ENCODE data around the gene DRG1. TPM values are rescaled to one million over a fixed set of nuclear protein-coding genes. Genes with fewer than 3 reads are reported as not detected.

Gene DRG1
- total RNA-seq, 4 donors from 2014 or later, result 4.6 to 39.2 (median 26.3) TPM

DNA sequence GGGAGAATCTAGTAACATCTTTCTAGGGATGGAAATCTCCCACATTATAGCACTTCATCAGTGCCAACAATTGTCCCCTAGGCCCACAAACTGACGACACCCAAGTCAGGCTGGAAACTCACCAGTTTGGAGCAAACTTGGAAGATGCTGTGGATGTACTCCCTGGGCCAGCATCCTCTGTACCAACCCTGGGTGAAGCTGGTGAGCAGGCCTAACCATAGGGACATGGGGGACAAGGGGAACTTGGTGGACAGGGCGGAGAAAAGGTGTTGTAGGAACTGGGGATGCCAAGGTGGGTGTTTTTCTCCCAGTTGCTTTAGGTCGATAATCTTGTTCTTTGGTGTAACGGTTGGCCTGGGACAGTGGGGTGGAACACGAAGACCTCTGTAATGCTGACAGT is 42.2 kb downstream of the DRG1 start:
- H3K9me3 ChIP-seq, result no peaks in the 10 kb centered on the region
- H3K4me3 ChIP-seq, result no peak overlapping the region
- H3K4me1 ChIP-seq, result no peaks in the 10 kb centered on the region
- TF ChIP-seq, protein P1, sequence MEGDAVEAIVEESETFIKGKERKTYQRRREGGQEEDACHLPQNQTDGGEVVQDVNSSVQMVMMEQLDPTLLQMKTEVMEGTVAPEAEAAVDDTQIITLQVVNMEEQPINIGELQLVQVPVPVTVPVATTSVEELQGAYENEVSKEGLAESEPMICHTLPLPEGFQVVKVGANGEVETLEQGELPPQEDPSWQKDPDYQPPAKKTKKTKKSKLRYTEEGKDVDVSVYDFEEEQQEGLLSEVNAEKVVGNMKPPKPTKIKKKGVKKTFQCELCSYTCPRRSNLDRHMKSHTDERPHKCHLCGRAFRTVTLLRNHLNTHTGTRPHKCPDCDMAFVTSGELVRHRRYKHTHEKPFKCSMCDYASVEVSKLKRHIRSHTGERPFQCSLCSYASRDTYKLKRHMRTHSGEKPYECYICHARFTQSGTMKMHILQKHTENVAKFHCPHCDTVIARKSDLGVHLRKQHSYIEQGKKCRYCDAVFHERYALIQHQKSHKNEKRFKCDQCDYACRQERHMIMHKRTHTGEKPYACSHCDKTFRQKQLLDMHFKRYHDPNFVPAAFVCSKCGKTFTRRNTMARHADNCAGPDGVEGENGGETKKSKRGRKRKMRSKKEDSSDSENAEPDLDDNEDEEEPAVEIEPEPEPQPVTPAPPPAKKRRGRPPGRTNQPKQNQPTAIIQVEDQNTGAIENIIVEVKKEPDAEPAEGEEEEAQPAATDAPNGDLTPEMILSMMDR (IDR thresholded peaks at IDR 0.05), result no peak
- TF ChIP-seq EP300 (IDR thresholded peaks at IDR 0.05; ENCODE audit: low read depth) (no peak), POLR2A (IDR thresholded peaks at IDR 0.05) (no peak), POLR2AphosphoS5 (IDR thresholded peaks at IDR 0.05) (no peak)
- WGBS, 2 donors (ENCODE audit: low coverage in 1 of 2), result 81 to 85% methylated on average over 5 of the region's 5 CpGs
- intact Hi-C loops (cut with DNase I; ENCODE audit: low total_unique reads), result no loop called here
- no peak for DNase-seq
- no peaks in the 10 kb centered on the region for H3K27me3 ChIP-seq
- H3K36me3 ChIP-seq, result peaks cover 0 to 65% (median 20%) of the 10 kb centered on the region in 4 donors
- in situ Hi-C loops (cut with MboI; ENCODE audit: low pct_ligation_motif_present in 1 of 4, low pct_unique_long_range_greater_than_20kb in 1 of 4, low sequenced_read_pairs in 3 of 4), result loop anchor here in 1 of 4 donors (25.0 kb wide), 1 partner anchor 104 kb away; the partner anchor contains the start of gene PATZ1
- H3K27ac ChIP-seq, result no peak overlapping the region

DNA sequence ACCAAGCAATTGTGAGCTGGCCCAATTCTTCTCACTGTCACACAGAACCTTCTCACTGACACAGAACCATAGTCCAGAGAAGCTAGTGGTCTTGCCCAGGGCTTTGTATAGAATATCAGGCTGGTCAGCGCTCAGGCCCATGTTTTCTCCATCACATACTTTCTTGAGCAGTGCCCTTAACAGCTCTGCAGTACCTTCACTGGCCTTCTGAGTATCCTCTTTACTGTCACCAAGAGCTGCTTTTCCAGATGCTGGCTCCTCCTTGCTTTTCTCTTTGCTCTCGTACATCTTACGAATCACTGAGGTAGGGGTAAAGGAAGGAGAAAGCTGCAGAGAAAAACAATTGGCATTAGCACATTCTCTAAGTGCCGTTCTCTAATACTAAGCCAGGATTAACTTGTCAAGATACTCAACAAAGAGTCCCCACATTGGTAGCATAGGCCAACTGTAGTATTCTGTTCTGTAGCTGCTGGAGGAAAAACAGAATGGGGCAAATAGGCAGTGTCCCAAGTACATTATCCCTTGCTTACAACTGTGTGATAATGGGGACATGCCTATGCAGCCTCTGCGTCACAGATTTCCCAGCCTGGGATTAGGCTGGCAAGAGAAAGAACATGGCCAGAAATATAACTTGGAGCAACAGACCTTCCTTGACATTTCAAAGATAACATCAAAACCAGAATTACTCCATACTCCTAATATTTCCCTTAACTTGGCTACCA is 43.5 kb downstream of the DRG1 start:
- 93 to 99% methylated on average over 4 to 5 of the region's 5 CpGs for WGBS, 2 donors (ENCODE audit: low coverage in 1 of 2)
- DNase-seq, result no peak
- H3K36me3 ChIP-seq, result peaks cover 0 to 61% (median 20%) of the 10 kb centered on the region in 4 donors

GRCh38 chr22:31443516-31443915 is 44.1 kb downstream of the DRG1 start:
- no peak overlapping the region for H3K27ac ChIP-seq
- H3K4me1 ChIP-seq, result no peaks in the 10 kb centered on the region
- H3K27me3 ChIP-seq, result no peaks in the 10 kb centered on the region
- H3K36me3 ChIP-seq, result peaks cover 0 to 56% (median 20%) of the 10 kb centered on the region in 4 donors
- H3K4me3 ChIP-seq, result no peak overlapping the region
- WGBS, 2 donors (ENCODE audit: low coverage in 1 of 2), result 83 to 87% methylated on average over 2 to 7 of the region's 7 CpGs
- H3K9me3 ChIP-seq, result no peaks in the 10 kb centered on the region
- in situ Hi-C loops (cut with MboI; ENCODE audit: low pct_ligation_motif_present in 1 of 4, low pct_unique_long_range_greater_than_20kb in 1 of 4, low sequenced_read_pairs in 3 of 4), result loop anchor here in 1 of 4 donors (25.0 kb wide), 1 partner anchor 106 kb away; the partner anchor contains the start of gene PATZ1
- intact Hi-C loops (cut with DNase I; ENCODE audit: low total_unique reads), result no loop called here
- no peak for DNase-seq
- TF ChIP-seq POLR2A (IDR thresholded peaks at IDR 0.05) (no peak), POLR2AphosphoS5 (IDR thresholded peaks at IDR 0.05) (no peak), EP300 (IDR thresholded peaks at IDR 0.05; ENCODE audit: low read depth) (no peak)
- TF ChIP-seq, protein P1 (IDR thresholded peaks at IDR 0.05), result no peak

More for the DNA sequence above, 43.5 kb downstream of the DRG1 start:
- no peaks in the 10 kb centered on the region for H3K9me3 ChIP-seq
- intact Hi-C loops (cut with DNase I; ENCODE audit: low total_unique reads), result no loop called here
- in situ Hi-C loops (cut with MboI; ENCODE audit: low pct_ligation_motif_present in 1 of 4, low pct_unique_long_range_greater_than_20kb in 1 of 4, low sequenced_read_pairs in 3 of 4), result loop anchor here in 1 of 4 donors (25.0 kb wide), 1 partner anchor 106 kb away; the partner anchor contains the start of gene PATZ1
- no peak overlapping the region for H3K4me3 ChIP-seq
- H3K4me1 ChIP-seq, result no peaks in the 10 kb centered on the region
- no peaks in the 10 kb centered on the region for H3K27me3 ChIP-seq
- TF ChIP-seq, protein P1 (IDR thresholded peaks at IDR 0.05), result no peak
- no peak for TF ChIP-seq POLR2A (IDR thresholded peaks at IDR 0.05)
- no peak overlapping the region for H3K27ac ChIP-seq

DNA sequence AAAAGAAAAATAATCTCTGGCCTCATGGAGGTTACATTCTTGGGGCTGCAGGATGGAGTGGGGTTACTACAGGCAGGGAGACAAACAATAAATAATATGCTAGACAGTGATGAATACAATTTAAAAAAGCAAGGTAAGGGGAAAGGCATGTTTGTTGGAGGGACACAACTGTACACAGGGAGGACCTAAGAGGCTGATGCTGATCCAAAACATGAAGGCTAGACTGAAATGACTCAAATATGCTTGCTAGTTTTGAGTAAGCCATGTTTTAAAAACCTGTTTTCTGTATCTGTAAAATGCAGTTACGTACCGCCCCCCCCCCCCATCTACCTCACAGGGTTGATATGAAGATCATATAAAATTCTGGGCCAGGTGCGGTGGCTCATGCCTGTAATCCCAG is 46.2 kb downstream of the DRG1 start:
- H3K36me3 ChIP-seq, result peaks cover 0 to 37% (median 14%) of the 10 kb centered on the region in 4 donors
- no peak for DNase-seq
- intact Hi-C loops (cut with DNase I; ENCODE audit: low total_unique reads), result no loop called here
- H3K9me3 ChIP-seq, result no peaks in the 10 kb centered on the region
- H3K4me1 ChIP-seq, result no peaks in the 10 kb centered on the region
- WGBS, 2 donors (ENCODE audit: low coverage in 1 of 2), result 86 to 90% methylated on average over 3 of the region's 3 CpGs
- H3K27me3 ChIP-seq, result no peaks in the 10 kb centered on the region
- in situ Hi-C loops (cut with MboI; ENCODE audit: low pct_ligation_motif_present in 1 of 4, low pct_unique_long_range_greater_than_20kb in 1 of 4, low sequenced_read_pairs in 3 of 4), result loop anchor here in 1 of 4 donors (25.0 kb wide), 1 partner anchor 108 kb away; the partner anchor contains the start of gene PATZ1
- no peak overlapping the region for H3K4me3 ChIP-seq
- TF ChIP-seq POLR2A (IDR thresholded peaks at IDR 0.05) (no peak), POLR2AphosphoS5 (IDR thresholded peaks at IDR 0.05) (no peak), EP300 (IDR thresholded peaks at IDR 0.05; ENCODE audit: low read depth) (no peak)
- TF ChIP-seq, protein P1 (IDR thresholded peaks at IDR 0.05), result no peak
- H3K27ac ChIP-seq, result no peak overlapping the region
